GM23338 (cell line): ENCODE results near the gene ENOX2. TPM values are rescaled to one million over a fixed set of nuclear protein-coding genes. Genes with fewer than 3 reads are reported as not detected.

Experiments
- ATAC-seq: fragments of 200-7000 bp; cut with Tn5 transposase; 3 replicates; pipeline ENCODE4 v1.9.1; 2020
- DNase-seq: peaks from one replicate; pipeline ENCODE4 v3.0.0-alpha.2; 2015; ENCODE audit warnings: low spot score
- H2AFZ ChIP-seq: fragments of 200-600 bp; sonication (generic); 2 replicates; pipeline ENCODE4 v1.8.0; 2016; ENCODE audit warnings: antibody characterized with exemption, mild to moderate bottlenecking, moderate library complexity
- H3F3A ChIP-seq: fragments of 200-600 bp; sonication (generic); replicated peaks from 2 replicates; pipeline ENCODE4 v1.8.0; 2017; ENCODE audit warnings: antibody characterized with exemption, mixed run types, low read depth
- H3K27ac ChIP-seq: fragments of 200-600 bp; sonication (generic); 2 replicates; pipeline ENCODE4 v1.6.1; 2016; ENCODE audit warnings: low read depth
- H3K27me3 ChIP-seq: fragments of 200-600 bp; sonication (generic); 2 replicates; pipeline ENCODE4 v1.8.0; 2016; ENCODE audit warnings: mild to moderate bottlenecking, mixed run types, moderate library complexity; ENCODE audit not compliant: insufficient read depth
- H3K36me3 ChIP-seq: fragments of 200-600 bp; sonication (generic); 2 replicates; pipeline ENCODE4 v1.8.0; 2016; ENCODE audit warnings: mild to moderate bottlenecking; ENCODE audit not compliant: insufficient read depth
- H3K4me1 ChIP-seq: fragments of 200-600 bp; sonication (generic); 2 replicates; pipeline ENCODE4 v1.8.0; 2016; ENCODE audit warnings: mild to moderate bottlenecking, moderate library complexity; ENCODE audit not compliant: insufficient read depth
- H3K4me2 ChIP-seq: fragments of 200-600 bp; sonication (generic); 2 replicates; pipeline ENCODE4 v1.7.1; 2017; ENCODE audit warnings: mixed run types
- H3K4me3 ChIP-seq: fragments of 200-600 bp; sonication (generic); 2 replicates; pipeline ENCODE4 v1.6.1; 2016; ENCODE audit warnings: mixed run types
- H3K79me2 ChIP-seq: fragments of 200-600 bp; sonication (generic); replicated peaks from 2 replicates; pipeline ENCODE4 v1.8.0; 2017; ENCODE audit warnings: mild to moderate bottlenecking; ENCODE audit not compliant: insufficient read depth
- H3K9me2 ChIP-seq: fragments of 200-600 bp; sonication (generic); 2 replicates; pipeline ENCODE4 v1.8.0; 2017; ENCODE audit not compliant: insufficient read depth
- H4K20me1 ChIP-seq: fragments of 200-600 bp; sonication (generic); replicated peaks from 2 replicates; pipeline ENCODE4 v1.8.0; 2017; ENCODE audit warnings: mild to moderate bottlenecking; ENCODE audit not compliant: insufficient read depth
- H3K27ac Mint-ChIP-seq: 2 replicates; pipeline ENCODE4 v1.8.0; 2020; ENCODE audit warnings: inconsistent platforms, mild to moderate bottlenecking, moderate library complexity, mixed read lengths
- H3K27me3 Mint-ChIP-seq: 3 replicates; pipeline ENCODE4 v1.8.0; 2022; ENCODE audit warnings: low read depth, mild to moderate bottlenecking, moderate library complexity, mixed read lengths, inconsistent platforms; ENCODE audit not compliant: insufficient read depth, poor library complexity
- H3K36me3 Mint-ChIP-seq: 3 replicates; pipeline ENCODE4 v1.8.0; 2021; ENCODE audit warnings: low read depth, mild to moderate bottlenecking, inconsistent platforms, moderate library complexity, mixed read lengths
- H3K4me1 Mint-ChIP-seq: 3 replicates; pipeline ENCODE4 v1.8.0; 2020; ENCODE audit warnings: mild to moderate bottlenecking, inconsistent platforms, mixed read lengths
- H3K4me3 Mint-ChIP-seq: 3 replicates; pipeline ENCODE4 v1.8.0; 2021; ENCODE audit warnings: moderate library complexity, mild to moderate bottlenecking, inconsistent platforms, mixed read lengths
- H3K9me3 Mint-ChIP-seq: 3 replicates; pipeline ENCODE4 v1.8.0; 2020; ENCODE audit warnings: moderate library complexity, mild to moderate bottlenecking, inconsistent platforms, mixed read lengths
- CREB1 ChIP-seq: fragments of 250-450 bp; sonication (Bioruptor Pico); IDR thresholded peaks from 2 replicates; pipeline ENCODE4 v1.5.0; 2020; ENCODE audit warnings: low read depth, mild to moderate bottlenecking, moderate library complexity
- CTCF ChIP-seq, 2 experiments: fragments of 200-600 bp in 1 of 2; sonication (generic) in 1 of 2; conservative IDR thresholded peaks; 2 replicates each; pipeline versions ENCODE4 v1.5.1 to v1.6.1; 2016 to 2017; ENCODE audit warnings: antibody characterized with exemption in 2 of 2, low read depth in 2 of 2, mild to moderate bottlenecking in 2 of 2, moderate library complexity in 1 of 2
- ETS1 ChIP-seq: IDR thresholded peaks from 2 replicates; pipeline ENCODE4 v1.6.1; 2016; ENCODE audit warnings: antibody characterized with exemption
- EZH2phosphoT487 ChIP-seq: fragments of 200-600 bp; sonication (generic); IDR thresholded peaks from one replicate; pipeline ENCODE4 v1.8.1; 2018; ENCODE audit warnings: antibody characterized with exemption; ENCODE audit not compliant: unreplicated experiment
- JUNB ChIP-seq: IDR thresholded peaks from one replicate; pipeline ENCODE4 v1.6.1; 2016; ENCODE audit warnings: antibody characterized with exemption; ENCODE audit not compliant: unreplicated experiment
- NANOG ChIP-seq: IDR thresholded peaks from 2 replicates; pipeline ENCODE4 v1.6.1; 2016; ENCODE audit warnings: antibody characterized with exemption, borderline replicate concordance
- POLR2AphosphoS5 ChIP-seq: IDR thresholded peaks from 2 replicates; pipeline ENCODE4 v1.6.1; 2016; ENCODE audit warnings: antibody characterized with exemption, low read depth
- STAT1 ChIP-seq: IDR thresholded peaks from one replicate; pipeline ENCODE4 v1.6.1; 2016; ENCODE audit warnings: antibody characterized with exemption; ENCODE audit not compliant: unreplicated experiment
- polyA plus RNA-seq: library from polyadenylated mRNA; unstranded; fragments of >200 nt; fragmentation: Nextera tagmentation; extraction: Ambion mirVana; gene quantifications from 2 replicates; pipeline ENCODE4 v1.2.1, GENCODE V29; 2016
- total RNA-seq: library from RNA; depleted of rRNA; stranded (reverse); fragments of >200 nt; shearing (Covaris generic); gene quantifications from 2 replicates; pipeline ENCODE4 v1.2.3, GENCODE V29; 2014

The ENOX2 gene
- total and polyA plus RNA-seq, 2 experiments from 2014 or later: 9.6 to 11.2 TPM

- no peaks in the 10 kb centered on the region for H3F3A ChIP-seq
- no peaks in the 10 kb centered on the region for H3K4me1 ChIP-seq
- H2AFZ ChIP-seq: no peak overlapping the region
- H3K4me3 Mint-ChIP-seq: no peak overlapping the region
- H3K4me3 ChIP-seq: no peak overlapping the region
- no peak overlapping the region for H3K27ac Mint-ChIP-seq
- no peaks in the 10 kb centered on the region for H3K27me3 ChIP-seq
- H3K79me2 ChIP-seq: no peaks in the 10 kb centered on the region
- no peaks in the 10 kb centered on the region; the same call in 2 of the 3 replicates for H3K9me3 Mint-ChIP-seq
- ATAC-seq: peak; percentile 53; the same call in 1 of the 3 replicates
- H3K36me3 ChIP-seq: no peaks in the 10 kb centered on the region
- no peak for TF ChIP-seq ETS1
- TF ChIP-seq STAT1: no peak
- TF ChIP-seq CTCF (conservative IDR thresholded peaks at IDR 0.05; ENCODE audit: low read depth in 2 of 2): peak; percentile 69 to 81
- no peaks in the 10 kb centered on the region for H3K27me3 Mint-ChIP-seq
- H3K4me2 ChIP-seq: no peak overlapping the region
- DNase-seq: peak; percentile 43
- H3K36me3 Mint-ChIP-seq: no peaks in the 10 kb centered on the region
- H3K27ac ChIP-seq: no peak overlapping the region
- H4K20me1 ChIP-seq: no peaks in the 10 kb centered on the region
- H3K4me1 Mint-ChIP-seq: peaks cover 3% of the 10 kb centered on the region; the same call in 2 of the 3 replicates
- H3K9me2 ChIP-seq: no peaks in the 10 kb centered on the region
Observed at GRCh38 chrX:130916636-130917422, 13.8 kb upstream of the ENOX2 start.

DNA sequence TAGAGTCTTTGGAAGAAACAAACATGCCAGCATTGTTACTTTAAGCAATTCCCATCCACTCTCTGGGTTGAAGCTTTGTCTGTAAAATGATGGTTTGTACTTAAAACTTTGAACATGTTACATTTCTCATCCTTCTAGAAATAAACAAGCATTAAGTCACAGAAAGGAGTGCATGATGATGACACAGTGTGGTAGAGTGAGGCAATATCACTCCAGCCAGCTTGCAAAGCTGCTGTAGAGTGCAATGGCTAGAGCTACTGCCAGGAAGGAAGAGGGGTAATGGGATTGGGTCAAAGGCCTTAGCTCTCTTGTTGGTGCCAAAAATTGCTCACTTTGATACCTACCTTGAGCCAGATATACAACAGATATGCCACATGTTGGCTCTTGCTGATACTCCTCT, 12.3 kb upstream of the ENOX2 start:
- ATAC-seq (no peak), DNase-seq (no peak)
- H3K27ac Mint-ChIP-seq: no peak overlapping the region
- Histone ChIP-seq H3K4me2 (no peak overlapping the region), H3K36me3 (no peaks in the 10 kb centered on the region), H2AFZ (no peak overlapping the region), H3K27me3 (no peaks in the 10 kb centered on the region), H3K79me2 (no peaks in the 10 kb centered on the region), H3F3A (no peaks in the 10 kb centered on the region), H3K4me1 (no peaks in the 10 kb centered on the region), H3K4me3 (no peak overlapping the region), H3K27ac (no peak overlapping the region), H3K9me2 (no peaks in the 10 kb centered on the region), H4K20me1 (no peaks in the 10 kb centered on the region)
- no peaks in the 10 kb centered on the region for H3K9me3 Mint-ChIP-seq
- H3K4me3 Mint-ChIP-seq: no peak overlapping the region
- H3K27me3 Mint-ChIP-seq: no peaks in the 10 kb centered on the region
- no peaks in the 10 kb centered on the region for H3K36me3 Mint-ChIP-seq
- peaks cover 3% of the 10 kb centered on the region; the same call in 2 of the 3 replicates for H3K4me1 Mint-ChIP-seq
- TF ChIP-seq POLR2AphosphoS5: no peak
- TF ChIP-seq EZH2phosphoT487: no peak
- no peak for TF ChIP-seq JUNB
- no peak for TF ChIP-seq CTCF (conservative IDR thresholded peaks at IDR 0.05; ENCODE audit: low read depth in 2 of 2)
- TF ChIP-seq ETS1: no peak
- no peak for TF ChIP-seq NANOG
- no peak for TF ChIP-seq CREB1
